Globus pallidus (tissue), 1 donor: ENCODE measurements around the gene MBLAC2.

Experiments used
- DNase-seq: peaks from one replicate; pipeline ENCODE4 v3.0.0-alpha.2; 2015; ENCODE audit warnings: low spot score

Gene MBLAC2

DNA sequence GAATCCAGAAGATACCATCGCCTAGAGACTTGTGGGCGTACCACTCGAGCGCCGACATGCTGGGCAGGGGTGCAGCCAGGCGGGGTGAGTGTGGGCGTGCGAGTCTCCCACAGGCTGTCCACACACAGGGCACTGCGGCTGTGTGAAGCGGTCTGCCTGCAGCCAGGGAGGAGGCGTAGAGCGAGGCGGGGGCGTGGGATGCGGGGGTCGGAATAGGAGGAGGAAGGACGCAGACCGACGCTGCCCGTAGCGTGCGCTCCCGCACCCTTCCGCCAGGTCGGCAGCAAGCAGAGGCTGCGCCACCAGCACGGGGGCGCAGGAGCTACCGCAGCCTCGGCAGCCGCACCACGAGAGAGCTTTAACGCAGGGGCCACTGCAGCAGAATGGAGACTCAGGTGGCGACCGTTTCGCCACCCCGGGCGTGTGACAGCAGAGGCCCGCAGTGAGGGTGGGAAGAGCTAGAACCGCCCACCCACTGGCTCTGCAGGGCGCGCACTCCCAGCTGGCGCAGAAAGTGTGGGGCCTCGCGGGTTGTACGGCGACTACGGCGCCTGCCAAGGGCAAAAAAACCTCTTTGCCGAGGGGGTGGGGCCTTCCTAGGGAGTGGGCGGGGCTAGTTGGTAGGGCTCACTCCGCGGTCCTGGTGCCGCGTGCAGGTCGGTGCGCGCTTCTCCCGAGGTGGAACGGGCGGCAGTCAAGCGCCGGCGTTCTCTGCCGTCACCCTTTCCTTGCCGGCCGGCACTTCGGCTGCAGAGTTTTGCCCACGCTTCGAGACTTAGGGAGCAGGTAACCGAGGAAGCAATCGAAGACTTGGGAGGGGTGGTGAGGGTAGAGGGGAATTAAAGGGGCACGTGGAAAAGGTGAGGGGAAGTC lies at the start of gene MBLAC2, which contains the start of gene POLR3G:
MBLAC2 (minus strand) TSS at position 537 of the 873 bp plus-strand sequence; CDS start at position 58, 479 bp downstream.
POLR3G (plus strand) TSS at position 630 of the 873 bp plus-strand sequence. CDS start 10,704 bp downstream, outside the sequence.
- DNase-seq = peak; percentile 89

DNA sequence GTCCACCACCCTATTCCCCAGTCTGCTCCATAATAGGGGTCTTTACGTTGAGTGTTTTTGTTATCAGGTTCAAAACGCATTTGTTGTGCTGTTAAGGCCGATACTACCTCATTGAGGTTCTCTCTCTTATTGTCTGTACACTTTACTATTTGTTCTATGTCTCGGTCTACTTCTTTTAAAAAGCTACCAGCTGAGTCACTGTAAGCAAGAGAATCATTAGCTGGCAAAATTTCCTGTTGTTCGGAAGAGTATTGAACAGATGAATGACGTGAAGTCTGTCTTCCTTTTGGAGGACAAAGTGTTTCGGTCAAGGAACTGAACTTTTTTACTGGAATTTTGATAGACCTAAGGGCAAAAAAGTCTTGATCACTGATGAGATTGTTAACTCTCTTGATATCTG lies 44.5 kb upstream of the MBLAC2 start:
- no peak for DNase-seq

DNA sequence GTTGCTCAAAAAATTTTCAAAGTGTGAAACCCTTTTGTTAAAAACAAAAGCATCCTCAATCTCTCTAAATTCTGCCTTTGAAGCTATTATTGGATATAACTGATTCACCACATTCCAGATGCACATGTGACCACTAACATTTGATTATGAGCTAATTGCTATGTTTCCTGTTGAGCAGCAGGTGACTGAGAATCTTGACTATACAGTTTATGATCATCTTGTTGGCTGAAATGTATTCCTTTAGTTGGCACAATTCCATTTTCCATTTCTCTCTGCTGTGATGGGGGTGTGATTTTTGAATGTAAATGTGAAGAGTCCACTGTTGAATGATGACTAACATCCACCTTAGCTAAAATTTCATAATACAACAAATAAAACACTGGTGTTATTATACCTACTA lies 44.1 kb upstream of the MBLAC2 start:
- DNase-seq = no peak

DNA sequence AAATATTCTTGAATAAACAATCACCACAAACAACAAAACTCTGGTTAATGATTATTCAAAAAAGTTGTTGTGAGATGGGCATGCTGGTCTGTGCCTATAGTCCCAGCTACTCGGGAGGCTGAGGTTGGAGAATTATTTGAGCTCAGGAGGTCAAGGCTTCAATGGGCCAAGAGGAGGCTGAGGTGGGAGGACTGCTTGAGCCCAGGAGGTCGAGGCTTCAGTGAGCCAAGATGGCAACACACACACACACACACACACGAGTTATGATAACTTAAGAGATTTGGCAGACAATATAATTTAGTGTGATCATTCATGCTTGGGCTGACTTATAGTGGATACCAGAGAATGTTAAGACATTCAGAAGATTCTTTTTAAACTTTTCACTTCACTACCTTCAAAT lies 39.9 kb upstream of the MBLAC2 start:
- DNase-seq = no peak

DNA sequence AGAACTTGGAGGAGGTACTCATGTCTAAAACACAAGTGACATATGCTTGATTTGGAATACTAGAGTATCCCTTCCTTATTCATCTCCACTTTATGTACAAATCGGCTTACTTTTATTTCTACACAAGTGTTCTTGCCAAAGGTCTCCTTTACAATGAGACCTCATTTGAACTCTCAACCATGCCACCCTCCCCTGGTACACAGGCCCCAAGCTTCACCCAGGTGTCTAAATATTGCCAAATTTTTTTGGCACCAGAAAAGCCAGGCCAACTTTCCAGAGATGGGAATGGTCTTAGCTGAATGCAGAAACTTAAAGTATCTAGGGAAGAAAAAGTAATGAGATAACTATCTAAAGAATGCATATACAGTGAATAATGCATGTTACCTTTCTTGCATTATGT lies 35.9 kb upstream of the MBLAC2 start:
- no peak for DNase-seq

DNA sequence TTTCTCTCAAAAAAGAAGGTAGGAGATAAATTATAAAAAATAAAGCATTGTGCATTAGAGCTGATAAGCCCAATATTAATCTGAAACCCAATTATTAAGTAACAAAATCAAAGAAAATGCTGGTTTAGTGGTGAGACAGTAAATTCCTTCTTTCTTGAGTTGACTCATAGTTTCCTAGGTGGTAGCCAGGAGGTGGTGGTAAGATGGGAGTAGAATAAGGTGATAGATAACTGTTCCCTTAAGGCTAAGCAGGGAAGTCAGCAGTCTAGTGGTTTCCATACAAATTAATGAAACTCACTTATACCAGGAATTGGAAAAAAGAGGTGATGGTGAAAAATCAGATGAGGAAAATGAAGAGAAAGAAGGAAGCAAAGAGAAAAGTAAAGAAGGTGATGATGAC lies 31.6 kb upstream of the MBLAC2 start:
- no peak for DNase-seq

DNA sequence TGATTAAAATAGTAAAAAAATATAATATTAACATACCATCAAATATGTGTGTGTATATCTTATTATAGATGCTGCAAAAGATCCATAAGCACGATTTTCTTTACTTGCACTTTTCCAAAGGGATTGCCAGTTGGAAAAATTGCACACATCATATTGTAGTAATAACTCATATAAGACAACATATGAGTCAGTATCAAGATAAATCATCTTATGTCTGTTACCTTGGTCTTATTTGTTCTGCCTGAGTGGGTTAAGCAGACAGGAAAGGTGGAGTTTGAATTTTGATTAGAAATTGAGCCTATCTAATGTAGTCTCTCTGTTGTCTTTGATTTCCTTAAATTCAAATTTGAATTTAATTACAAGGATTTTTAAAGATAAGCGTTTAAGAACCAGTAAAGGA lies 30.2 kb upstream of the MBLAC2 start:
- no peak for DNase-seq

DNA sequence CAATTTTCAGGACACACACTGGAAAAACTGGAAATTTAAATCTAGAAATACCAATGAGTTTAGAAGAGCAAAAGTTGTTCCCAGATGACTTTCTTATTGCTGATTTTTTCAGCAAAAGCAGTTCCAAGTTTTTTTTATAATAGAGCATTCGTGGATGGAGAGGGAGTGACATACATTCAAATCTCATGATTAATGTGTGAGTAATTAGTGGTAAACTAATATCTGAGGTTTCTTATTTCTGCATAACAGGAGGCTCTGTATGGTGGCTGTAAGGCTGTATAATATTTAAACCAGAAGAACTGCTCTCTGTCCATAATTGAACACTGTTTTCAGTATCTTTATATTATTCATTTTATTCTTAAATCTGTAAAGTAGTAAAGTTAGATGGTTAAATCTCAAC lies 29.0 kb upstream of the MBLAC2 start:
- no peak for DNase-seq

DNA sequence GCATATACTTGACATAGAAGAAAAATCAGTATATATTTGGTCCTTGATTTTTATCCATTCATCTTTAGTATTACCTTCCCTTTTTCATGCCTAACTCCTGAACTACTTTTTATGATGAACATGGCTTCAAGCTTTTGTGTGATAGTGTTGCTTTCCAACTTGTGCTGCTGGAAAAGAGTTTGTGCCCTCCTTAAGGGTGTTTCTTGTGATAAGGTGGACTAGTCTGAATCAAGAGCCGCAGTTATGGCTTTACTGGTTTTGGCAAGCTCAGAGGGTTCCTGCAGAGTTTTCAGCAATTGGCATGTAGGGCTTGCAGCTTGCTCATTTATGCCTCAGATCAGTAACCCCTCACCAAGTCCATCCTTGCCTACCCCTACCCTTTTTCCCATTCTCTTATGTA lies 20.6 kb upstream of the MBLAC2 start:
- no peak for DNase-seq

DNA sequence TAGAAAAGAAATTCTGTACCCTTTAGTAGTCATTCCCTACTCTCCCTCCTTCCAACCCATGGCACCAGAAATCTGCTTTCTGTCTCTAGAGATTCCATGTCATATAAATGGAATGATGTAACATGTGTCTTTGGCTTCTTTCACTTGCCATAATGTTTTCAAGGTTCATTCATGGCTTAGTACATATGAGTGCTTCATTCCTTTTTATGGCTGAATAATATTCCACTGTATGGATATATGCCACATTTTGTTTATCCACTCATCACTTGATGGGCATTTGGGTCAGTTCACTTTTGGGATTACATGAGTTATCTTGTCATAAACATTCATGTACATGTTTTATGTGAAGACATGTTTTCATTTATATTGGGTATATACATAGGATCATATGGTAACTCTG lies 19.5 kb upstream of the MBLAC2 start:
- no peak for DNase-seq

DNA sequence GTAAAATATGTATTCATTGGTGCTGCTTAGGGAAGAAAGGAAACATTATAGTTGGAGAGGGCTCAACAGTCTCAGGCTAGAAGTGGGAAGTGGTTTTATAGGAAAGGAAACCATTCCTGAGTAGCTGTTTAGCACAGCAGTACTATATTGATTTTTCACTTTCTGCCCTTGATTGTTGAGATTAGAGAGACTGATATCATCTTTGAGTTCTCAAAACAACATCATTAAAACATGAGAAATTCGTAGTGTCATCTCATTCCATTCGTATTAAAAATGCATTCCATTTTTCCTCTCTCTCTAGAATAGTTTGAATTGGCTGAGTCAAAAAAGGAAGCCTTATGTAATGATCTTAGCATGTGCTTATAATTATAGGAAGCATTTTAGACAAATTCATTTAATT lies 14.2 kb upstream of the MBLAC2 start:
- no peak for DNase-seq

DNA sequence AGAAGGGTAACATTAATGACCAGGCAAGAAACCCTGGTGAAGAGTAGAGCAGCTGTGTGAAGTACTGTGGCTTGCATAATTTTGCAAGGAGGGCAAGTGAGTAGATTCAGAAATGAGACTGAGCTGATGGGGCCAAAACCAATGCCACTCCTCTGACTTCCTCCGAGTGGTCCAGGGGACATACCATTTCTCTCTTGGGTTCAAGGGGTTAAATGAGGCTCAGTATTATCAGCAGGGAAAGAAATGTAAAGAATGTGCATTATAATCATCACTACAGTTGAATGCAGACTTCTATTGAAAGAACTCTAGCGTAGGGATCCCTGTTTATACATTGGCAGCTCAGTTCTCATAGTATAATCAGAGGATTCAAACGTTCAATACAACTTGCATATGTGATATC lies 10.0 kb upstream of the MBLAC2 start:
- no peak for DNase-seq

DNA sequence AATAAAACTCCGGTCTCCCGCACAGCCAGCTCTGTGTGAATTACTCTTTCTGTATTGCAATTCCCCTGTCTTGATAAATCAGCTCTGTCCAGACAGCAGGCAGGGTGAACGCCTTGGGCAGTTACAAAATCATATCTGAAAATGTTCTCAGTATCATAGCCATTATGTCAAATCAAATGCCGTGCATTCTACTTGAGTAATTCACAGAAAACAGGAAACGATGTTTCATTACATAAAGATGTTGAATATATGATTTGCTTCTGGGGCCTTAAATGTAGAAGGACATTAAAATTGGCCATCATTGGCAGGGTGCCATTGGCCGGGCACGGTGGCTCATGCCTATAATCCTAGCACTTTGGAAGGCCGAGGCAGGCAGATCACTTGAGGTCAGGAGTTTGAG lies 8.6 kb upstream of the MBLAC2 start:
- no peak for DNase-seq

DNA sequence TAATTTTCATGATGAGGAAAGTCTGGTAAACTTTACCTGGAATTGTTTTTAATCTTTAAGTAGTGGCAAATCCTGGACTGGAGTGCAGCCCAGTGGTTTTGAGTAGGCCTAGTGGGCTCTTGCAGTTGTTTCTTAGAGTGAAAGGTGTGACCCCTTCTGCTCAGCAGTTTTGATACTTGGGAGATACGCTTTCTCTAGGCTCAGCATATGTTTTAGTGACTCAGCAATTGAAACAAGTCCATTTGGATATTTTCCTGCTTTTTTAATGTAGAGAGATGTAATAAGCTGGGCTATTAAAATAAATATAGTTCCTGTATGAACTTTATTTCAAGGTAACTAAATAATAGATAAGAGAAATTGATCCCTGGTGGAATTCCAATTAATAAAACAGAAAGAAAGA lies 6.1 kb upstream of the MBLAC2 start:
- no peak for DNase-seq

DNA sequence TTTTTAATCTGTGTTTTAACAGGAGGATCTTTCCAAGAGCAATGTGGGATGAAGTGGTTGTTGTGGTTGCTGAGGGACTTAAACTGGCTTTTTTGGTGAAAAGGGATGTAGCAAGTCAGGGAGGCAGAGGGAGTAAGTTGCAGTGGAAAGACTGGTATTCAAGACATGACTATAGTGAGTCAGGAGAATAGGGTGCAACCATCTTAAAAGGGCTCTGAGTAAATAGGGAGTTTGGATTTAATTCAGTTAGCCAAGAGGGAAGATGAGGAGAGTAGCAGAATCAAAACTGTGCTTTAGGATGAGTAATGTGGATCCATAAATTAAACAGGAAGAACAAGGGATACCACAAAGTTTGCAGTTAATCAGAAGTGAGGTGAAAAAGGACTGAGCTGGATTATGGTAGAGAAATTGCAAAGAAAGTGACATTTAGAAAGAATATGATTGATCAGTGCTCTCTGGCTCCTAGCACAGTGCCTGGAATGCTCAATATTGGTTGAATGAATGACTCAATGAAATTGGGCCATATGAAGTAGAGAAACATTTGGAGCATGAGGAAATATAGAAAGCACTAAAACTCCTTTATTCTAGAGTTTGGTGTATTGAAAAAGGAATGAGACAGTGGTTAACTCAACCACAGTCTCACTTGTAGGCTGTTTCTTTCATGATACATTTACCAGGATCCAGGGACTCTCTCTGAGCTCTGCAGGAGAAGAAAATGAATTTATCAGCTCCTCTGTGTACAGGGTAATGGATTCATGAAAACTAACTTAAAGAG lies 5.2 kb upstream of the MBLAC2 start:
- DNase-seq = no peak

DNA sequence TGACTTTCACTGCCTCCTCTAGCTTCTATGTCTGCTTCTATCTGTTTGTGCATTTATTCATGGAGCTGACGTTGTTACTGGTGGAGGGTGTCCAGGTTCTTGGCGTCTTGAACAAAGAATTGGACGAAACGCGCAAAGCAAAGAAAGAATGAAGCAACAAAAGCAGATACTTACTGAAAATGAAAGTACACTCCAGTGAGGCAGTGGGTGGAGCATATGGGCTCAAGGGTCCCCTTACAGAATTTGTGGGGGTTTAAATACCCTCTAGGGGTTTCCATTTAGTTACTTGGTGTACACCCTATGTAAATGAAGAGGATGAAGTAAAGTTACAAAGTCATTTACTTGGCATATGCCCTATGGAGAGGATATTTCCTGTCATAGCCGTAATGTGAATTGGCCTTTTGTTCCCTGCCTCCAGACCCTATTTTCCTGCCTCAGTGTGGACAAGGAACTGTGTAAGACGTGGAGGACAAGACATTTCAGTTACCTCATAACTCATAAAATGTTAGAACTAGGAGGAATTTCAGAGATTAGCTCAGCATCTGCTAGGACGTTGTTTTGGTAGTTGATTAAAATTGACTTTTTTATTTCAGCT lies 3.1 kb upstream of the MBLAC2 start:
- peak; percentile 31 for DNase-seq

DNA sequence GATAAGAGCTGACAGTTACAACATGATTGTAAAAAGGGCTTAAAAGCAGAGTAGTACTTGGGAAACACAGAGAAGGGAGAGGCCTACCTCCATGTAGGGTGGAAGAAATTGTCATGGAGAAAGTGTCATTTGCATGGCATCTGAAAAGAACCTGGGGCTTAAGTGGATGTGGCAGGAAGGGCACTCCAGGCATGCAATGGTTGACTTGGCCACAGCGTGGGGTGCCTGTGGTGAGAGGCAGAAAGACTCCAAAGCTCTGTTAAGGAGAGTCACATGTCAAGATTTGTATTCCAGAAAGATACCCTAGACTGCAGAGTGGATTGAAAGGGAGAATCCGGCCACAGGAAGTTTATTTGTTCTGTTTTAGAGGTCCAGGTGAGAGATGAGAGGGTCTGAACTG lies 2.5 kb upstream of the MBLAC2 start:
- DNase-seq = peak; percentile 41

DNA sequence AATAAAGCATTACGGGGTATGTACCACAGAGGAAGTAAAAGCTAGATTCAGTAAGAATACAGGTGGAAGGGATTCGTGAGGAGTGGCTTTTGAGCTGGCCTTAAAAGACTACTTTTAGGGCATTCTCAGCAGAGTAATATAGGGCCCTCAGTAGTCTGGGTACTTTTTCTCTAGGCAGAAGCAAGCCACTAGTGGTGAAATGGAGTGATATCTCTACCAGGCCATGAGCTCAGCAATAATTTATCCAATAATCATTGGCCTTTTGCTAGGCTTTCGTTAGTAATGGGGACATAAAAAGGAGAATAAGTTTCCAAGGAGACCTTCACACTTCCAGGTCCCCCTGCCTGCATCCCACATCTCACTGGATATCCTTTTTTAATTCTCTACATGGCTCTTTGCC lies 1.8 kb upstream of the MBLAC2 start:
- DNase-seq = no peak

DNA sequence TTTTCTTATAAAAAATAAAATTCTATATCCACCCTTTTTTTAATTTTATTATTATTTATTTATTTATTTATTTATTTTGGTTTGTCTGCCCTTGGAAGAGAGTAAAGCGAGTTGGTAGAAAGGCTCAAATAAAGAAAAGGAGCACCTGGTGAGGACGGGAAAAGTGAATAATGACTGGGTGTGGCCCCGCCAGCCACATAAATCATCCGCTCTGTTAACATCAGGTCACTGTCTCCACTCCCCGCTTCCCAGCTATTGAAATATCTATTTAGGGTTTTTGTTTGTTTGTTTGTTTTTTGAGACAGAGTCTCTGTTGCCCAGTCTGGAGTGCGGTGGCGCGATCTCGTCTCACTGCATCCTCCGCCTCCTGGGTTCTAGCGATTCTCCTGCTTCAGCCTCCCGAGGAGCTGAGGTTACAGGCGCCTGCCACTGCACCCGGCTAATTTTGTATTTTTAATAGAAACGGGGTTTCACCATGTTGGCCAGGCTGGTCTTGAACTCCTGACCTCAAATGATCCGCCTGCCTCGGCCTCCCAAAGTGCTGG lies 937 bp upstream of the MBLAC2 start:
- no peak for DNase-seq

DNA sequence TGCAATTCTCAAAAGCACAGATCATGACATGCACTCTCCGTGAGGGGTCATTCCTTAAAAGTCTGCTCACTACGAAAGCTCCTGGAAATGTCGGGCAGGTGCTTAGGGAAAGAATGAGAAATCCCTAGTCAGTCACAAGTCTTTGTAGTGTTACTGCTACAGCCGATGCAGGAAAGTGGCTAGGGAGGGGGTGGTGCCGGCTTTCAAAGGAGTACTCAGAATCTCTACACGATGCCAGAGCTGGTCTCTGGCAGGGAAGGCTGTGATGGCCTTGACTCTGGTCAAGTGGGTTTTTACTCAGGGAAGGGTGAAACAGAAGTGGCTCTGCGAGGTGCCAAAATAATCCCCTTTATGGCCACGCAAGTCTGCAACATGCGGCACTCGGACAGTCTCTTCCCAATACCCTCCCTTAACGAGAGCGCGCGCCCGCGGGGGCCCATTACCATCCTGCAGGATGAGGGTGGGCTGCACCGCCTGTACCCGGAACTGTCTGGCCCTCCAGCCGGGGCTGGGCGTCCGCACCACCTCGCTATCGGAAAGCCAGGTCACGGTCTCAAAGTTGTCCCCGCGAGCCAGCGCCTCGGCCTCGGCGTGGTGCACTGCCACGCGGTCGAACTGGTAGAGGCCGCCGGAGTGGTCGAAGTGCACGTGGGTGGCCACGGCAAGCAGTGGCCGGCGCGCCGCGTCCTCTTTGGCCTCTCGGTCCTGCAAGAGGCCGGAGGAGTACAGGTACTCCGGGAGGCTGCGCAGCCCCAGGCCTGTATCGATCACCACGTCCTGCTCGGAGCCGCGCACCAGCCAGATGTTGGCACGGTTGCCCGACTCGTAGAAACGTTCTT lies 956 bp downstream of the MBLAC2 start:
- DNase-seq = no peak

DNA sequence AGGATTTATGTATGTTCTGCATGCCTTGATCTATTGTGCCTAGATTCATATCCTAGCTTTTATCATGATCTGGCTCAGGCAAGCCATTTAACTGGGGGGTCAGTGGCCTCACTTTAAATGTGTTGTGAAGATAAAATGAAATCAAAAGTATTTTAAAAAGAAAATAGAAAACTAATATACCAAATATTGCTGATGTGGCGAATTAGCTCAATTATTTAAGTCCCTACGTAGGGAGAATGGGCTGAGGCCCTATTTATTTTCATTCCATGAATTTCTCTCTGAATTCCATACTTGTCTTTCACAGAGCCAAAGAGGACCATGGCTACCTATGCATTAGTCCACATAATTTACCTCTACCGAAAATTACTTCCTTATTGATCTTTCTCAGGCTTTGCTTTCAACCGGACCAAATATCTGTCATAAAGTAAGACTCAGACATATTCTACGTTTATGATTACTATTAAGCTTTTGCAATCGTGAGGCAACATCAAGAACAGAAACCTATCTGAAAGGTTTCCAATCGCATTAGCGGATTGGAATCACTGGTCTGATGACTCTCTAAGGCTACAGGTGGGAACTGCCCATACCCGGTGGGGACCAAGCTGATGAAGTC lies 1.7 kb downstream of the MBLAC2 start:
- DNase-seq = no peak
